ENCODE measurements around the gene EDAR.

The EDAR gene

DNA sequence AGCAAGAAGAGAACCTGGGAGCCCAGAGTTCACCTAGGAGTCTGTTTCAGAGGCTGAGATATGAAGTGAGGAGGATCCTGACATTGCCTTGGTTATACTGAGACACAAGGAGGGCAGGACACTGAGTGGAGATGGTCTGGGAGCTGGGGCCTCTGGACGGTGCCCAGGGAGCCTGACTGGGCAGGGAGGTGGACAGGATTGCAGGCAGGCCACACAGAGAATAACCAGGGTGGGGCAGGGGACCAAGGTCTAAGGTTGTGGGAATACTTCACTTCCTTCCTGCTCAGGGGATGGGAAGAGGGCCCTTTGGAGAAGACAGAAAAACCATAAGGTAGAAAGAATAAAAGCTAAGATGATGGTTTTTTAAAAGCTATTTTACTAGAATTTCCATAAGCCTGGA, 18.7 kb downstream of the EDAR start:
- in situ Hi-C loops (cut with HindIII; ENCODE audit: low sequenced_read_pairs), result no loop called here

DNA sequence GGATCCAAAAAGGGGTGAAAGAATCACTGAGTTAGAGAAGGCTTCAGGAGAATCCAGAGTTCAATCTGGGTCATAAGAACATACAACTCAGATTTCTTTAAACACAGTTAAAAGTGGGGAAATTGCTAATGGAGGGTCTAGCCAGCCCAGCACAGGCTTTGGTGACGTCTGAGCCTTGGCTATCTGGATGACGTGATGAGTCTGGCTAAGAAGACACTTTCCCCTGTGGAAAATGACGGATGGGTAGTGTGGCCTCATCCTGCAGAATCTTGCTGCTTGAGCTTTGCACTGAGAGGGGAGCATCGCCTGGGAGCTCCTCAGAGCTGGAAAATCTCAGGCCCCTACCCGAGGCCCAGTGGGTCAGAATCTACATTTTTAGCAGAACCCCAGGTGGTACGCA, 19.2 kb downstream of the EDAR start:
- in situ Hi-C loops (cut with HindIII; ENCODE audit: low sequenced_read_pairs), result no loop called here

GRCh38 chr2:108968619-108969018, 20.4 kb downstream of the EDAR start:
- in situ Hi-C loops (cut with HindIII; ENCODE audit: low sequenced_read_pairs), result no loop called here

DNA sequence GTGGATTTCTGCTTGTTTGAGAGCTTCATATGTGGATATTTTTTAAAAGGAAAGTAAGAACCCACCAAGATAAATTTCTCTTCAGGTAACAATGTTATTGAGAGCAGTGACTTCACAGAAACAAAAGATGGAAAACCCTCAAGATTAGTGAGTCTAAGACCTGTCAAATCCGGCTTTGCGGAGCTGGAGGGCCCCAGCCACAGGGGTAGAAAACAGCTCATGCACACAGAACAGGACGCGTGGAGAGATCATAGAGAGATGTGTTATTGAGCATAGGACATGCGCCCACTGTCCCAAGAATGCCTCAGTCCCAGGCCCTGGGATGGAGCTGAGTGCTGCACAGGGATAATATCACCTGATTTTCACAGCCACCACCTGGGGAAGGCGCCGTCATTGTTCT, 21.3 kb downstream of the EDAR start:
- in situ Hi-C loops (cut with HindIII; ENCODE audit: low sequenced_read_pairs), result no loop called here

DNA sequence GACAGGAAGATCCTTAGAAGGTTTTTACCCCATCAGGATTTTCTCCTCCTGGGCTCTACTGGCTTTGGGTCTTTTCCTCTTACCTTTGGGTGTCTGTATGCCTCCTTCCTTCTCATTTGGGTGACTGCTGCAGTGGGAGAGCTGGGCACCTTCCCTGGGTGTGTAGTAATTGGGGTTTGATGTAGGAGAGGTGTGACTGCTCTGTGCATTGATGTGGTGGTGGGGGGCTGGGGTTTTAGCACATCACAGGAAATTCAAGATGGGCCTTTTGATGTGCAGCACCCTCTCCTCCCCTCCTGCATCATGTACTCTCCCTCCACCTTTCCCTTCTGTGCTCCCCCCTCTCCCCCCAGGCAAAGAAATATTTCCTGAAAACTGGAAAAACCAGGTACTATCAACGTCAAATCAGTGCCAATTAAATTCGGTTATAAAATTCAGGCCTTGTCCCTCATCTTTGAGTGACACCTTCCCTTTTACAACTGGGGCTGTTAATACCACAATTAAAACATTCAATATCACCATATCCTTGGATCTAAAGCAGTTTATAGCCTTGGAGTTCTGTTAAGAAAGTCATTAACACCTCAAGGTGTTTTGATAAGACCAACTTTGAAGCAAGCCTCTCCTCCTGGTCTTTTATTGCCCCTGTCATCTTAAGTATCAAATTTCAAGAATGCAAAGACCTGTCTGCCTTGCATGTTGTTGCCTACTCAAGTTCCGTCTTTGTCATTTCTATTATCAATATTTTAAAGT, 23.3 kb downstream of the EDAR start:
- in situ Hi-C loops (cut with HindIII; ENCODE audit: low sequenced_read_pairs), result no loop called here

- in situ Hi-C loops (cut with HindIII; ENCODE audit: low sequenced_read_pairs), result no loop called here
Measured at GRCh38 chr2:108963057-108963456, 26.0 kb downstream of the EDAR start.

GRCh38 chr2:108961796-108962195, 27.2 kb downstream of the EDAR start:
- in situ Hi-C loops (cut with HindIII; ENCODE audit: low sequenced_read_pairs), result no loop called here

DNA sequence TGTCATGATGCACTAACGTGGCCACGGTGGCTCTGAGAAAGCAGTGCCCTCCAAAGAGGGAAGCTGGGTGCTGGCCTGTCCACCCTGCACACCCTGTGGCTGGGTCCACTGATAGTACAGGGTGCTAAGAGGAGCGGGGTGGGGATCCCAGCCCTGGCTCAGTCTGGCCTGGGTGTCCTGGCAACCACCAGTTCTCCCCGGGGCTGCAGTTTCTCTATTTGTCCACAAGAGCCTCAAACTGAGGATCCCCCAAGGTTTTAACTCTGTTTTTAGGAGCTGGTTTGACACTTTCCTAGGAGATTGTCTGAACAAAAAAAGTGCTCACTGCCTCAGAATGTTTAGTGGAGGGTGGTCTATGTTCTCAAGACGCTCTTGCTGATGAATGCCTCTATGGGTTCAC, 29.0 kb downstream of the EDAR start:
- in situ Hi-C loops (cut with HindIII; ENCODE audit: low sequenced_read_pairs), result no loop called here

DNA sequence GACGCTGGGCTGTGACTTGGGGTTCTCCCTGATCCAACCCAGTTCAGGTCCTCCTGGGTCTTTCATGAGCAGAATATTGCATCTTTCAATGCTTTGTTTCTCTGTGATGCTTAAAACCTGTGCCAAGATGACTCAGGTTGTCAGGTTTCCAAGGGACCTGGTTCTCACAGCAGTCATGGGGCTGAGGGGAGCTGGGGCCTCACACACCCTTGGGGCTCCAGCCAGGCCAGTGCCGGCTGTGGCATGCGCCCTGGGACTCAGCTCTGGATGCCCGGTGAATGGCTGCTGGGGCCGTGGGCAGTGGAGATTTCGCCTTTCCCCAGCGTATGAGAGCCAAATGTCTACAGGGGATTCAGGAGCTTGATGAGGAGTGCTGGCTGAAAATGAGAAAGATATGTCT, 29.6 kb downstream of the EDAR start:
- in situ Hi-C loops (cut with HindIII; ENCODE audit: low sequenced_read_pairs), result no loop called here

DNA sequence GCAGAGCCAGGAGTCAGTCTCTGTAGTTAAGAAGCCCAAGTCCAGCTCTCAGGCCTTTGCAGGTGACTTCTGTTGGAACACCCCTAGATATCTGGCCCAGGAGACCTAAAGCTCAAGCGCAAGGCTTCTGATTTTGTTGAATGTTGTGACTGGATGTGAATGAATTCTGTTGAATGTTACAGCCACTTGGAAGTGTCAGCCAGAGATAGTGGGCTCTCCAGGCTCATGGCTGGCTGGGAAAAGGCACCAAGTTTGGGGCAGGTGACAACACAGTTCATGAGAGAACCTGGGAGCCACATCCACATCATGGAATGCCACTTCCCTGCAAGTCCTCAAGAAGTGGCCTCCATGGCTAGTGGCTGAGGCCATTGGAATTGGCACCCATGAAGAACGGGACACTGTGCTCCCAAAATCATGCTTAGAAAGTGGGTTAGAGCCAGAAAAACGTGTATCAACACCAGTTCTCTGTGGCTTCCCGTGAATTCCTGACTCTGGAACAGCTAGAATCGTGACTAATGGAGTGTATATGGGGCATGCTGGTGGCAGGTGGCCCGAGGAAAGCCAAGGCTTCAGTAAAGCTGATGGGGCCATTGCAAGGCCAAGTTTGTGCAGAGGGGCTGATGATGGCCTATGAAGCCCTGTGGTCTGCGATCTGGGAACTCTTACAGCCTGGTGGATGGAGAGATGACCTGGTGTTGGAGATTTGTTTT, 30.2 kb downstream of the EDAR start:
- in situ Hi-C loops (cut with HindIII; ENCODE audit: low sequenced_read_pairs), result no loop called here

GRCh38 chr2:108958002-108958401, 31.0 kb downstream of the EDAR start:
- in situ Hi-C loops (cut with HindIII; ENCODE audit: low sequenced_read_pairs), result no loop called here

- in situ Hi-C loops (cut with HindIII; ENCODE audit: low sequenced_read_pairs), result no loop called here
Measured at GRCh38 chr2:108956375-108956774, 32.6 kb downstream of the EDAR start.

GRCh38 chr2:108950369-108951135, 38.5 kb downstream of the EDAR start:
- in situ Hi-C loops (cut with HindIII; ENCODE audit: low sequenced_read_pairs), result no loop called here

- in situ Hi-C loops (cut with HindIII; ENCODE audit: low sequenced_read_pairs), result no loop called here
Measured at GRCh38 chr2:108949316-108950239, 39.4 kb downstream of the EDAR start.

GRCh38 chr2:108947271-108947907, 41.6 kb downstream of the EDAR start:
- in situ Hi-C loops (cut with HindIII; ENCODE audit: low sequenced_read_pairs), result no loop called here

GRCh38 chr2:108946442-108946841, 42.6 kb downstream of the EDAR start:
- in situ Hi-C loops (cut with HindIII; ENCODE audit: low sequenced_read_pairs), result no loop called here

DNA sequence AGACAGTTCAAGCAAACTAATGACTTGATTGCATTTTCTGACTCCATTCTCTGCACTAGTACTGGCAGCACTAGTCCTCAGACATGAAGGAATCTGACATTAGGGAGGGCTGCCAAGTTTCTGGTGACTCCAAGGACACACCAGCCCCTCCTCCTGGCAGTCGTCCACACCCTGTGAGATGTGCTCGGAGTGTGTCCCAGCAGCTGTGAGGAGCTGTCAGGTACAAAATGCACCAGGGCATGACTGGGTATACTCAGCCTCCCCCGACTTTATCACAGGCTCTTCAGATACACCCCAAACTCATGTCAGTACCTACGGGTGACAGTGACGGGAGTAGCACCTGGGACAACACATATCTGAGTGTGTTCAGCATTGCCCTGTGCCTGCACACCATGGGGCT, 43.1 kb downstream of the EDAR start:
- in situ Hi-C loops (cut with HindIII; ENCODE audit: low sequenced_read_pairs), result no loop called here

GRCh38 chr2:108944601-108945331, 44.3 kb downstream of the EDAR start:
- in situ Hi-C loops (cut with HindIII; ENCODE audit: low sequenced_read_pairs), result no loop called here

GRCh38 chr2:108943751-108944150, 45.3 kb downstream of the EDAR start:
- in situ Hi-C loops (cut with HindIII; ENCODE audit: low sequenced_read_pairs), result no loop called here

DNA sequence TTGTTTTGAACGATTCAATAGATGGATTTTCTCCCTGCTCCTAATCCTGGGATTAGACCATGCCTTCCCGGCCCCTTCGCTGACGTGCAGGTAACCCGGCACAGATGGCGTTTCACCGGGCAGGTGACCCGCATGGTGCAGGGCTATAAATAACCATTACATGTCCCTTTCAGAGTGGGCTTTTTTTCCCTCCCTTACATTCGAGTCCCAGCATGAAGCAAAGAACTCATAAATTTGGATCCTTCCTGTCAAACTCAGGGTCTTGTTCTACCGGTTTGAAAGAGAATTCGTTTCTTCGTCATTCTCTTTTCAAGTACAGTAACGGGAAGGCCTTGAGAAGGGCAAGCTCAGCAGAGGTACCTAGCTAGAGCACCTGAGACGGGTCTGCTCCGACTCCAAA, 46.1 kb downstream of the EDAR start:
- in situ Hi-C loops (cut with HindIII; ENCODE audit: low sequenced_read_pairs), result no loop called here
